ENCODE data around the gene COG2. TPM values are rescaled to one million over a fixed set of nuclear protein-coding genes. Genes with fewer than 3 reads are reported as not detected.

COG2 gene
- total RNA-seq, 1 donor, result 23.9 TPM

GRCh38 chr1:230658691-230659090 is 16.4 kb downstream of the COG2 start:
- H3K4me2 ChIP-seq (ENCODE audit: insufficient read depth, low read length), result no peak overlapping the region
- no peaks in the 10 kb centered on the region for H3K4me1 ChIP-seq (ENCODE audit: insufficient read depth, low read length)
- peaks cover 14% of the 10 kb centered on the region for H3K79me2 ChIP-seq (ENCODE audit: insufficient read depth, low read length)
- peaks cover 1% of the 10 kb centered on the region for H4K20me1 ChIP-seq (ENCODE audit: insufficient read depth, low read length)
- no peak for DNase-seq (ENCODE audit: insufficient read length, low spot score, missing footprints)
- no peaks in the 10 kb centered on the region for H3K9me3 ChIP-seq (ENCODE audit: low read depth, low read length)
- no peak overlapping the region for H3K27ac ChIP-seq (ENCODE audit: low read depth, low read length)
- H2AFZ ChIP-seq (ENCODE audit: low read length), result no peak overlapping the region
- no peak overlapping the region for H3K4me3 ChIP-seq (ENCODE audit: insufficient read depth, low read length)
- H3K36me3 ChIP-seq (ENCODE audit: insufficient read depth, low read length), result peaks cover 9% of the 10 kb centered on the region
- no peak for TF ChIP-seq CTCF (IDR thresholded peaks at IDR 0.05; ENCODE audit: extremely low read depth, low read depth, low read length)
- no peaks in the 10 kb centered on the region for H3K27me3 ChIP-seq (ENCODE audit: insufficient read depth, low read length)

- H3K4me1 ChIP-seq (ENCODE audit: insufficient read depth, low read length), result no peaks in the 10 kb centered on the region
- no peaks in the 10 kb centered on the region for H4K20me1 ChIP-seq (ENCODE audit: insufficient read depth, low read length)
- no peak overlapping the region for H3K27ac ChIP-seq (ENCODE audit: low read depth, low read length)
- no peak for DNase-seq (ENCODE audit: insufficient read length, low spot score, missing footprints)
- no peak for TF ChIP-seq CTCF (IDR thresholded peaks at IDR 0.05; ENCODE audit: extremely low read depth, low read depth, low read length)
- peaks cover 22% of the 10 kb centered on the region for H3K36me3 ChIP-seq (ENCODE audit: insufficient read depth, low read length)
- H3K27me3 ChIP-seq (ENCODE audit: insufficient read depth, low read length), result no peaks in the 10 kb centered on the region
- H3K79me2 ChIP-seq (ENCODE audit: insufficient read depth, low read length), result peaks cover 1% of the 10 kb centered on the region
- H3K9me3 ChIP-seq (ENCODE audit: low read depth, low read length), result no peaks in the 10 kb centered on the region
- H2AFZ ChIP-seq (ENCODE audit: low read length), result no peak overlapping the region
- H3K4me3 ChIP-seq (ENCODE audit: insufficient read depth, low read length), result no peak overlapping the region
- no peak overlapping the region for H3K4me2 ChIP-seq (ENCODE audit: insufficient read depth, low read length)
These were observed 19.7 kb downstream of the COG2 start for GRCh38 chr1:230661976-230662375.

- Histone ChIP-seq H3K4me1 (ENCODE audit: insufficient read depth, low read length) (no peaks in the 10 kb centered on the region), H2AFZ (ENCODE audit: low read length) (no peak overlapping the region), H4K20me1 (ENCODE audit: insufficient read depth, low read length) (no peaks in the 10 kb centered on the region), H3K4me3 (ENCODE audit: insufficient read depth, low read length) (no peak overlapping the region), H3K4me2 (ENCODE audit: insufficient read depth, low read length) (no peak overlapping the region), H3K36me3 (ENCODE audit: insufficient read depth, low read length) (peaks cover 37% of the 10 kb centered on the region), H3K79me2 (ENCODE audit: insufficient read depth, low read length) (no peaks in the 10 kb centered on the region), H3K9me3 (ENCODE audit: low read depth, low read length) (no peaks in the 10 kb centered on the region), H3K27ac (ENCODE audit: low read depth, low read length) (no peak overlapping the region), H3K27me3 (ENCODE audit: insufficient read depth, low read length) (no peaks in the 10 kb centered on the region)
- DNase-seq (ENCODE audit: insufficient read length, low spot score, missing footprints), result no peak
- TF ChIP-seq CTCF (IDR thresholded peaks at IDR 0.05; ENCODE audit: extremely low read depth, low read depth, low read length), result no peak
These were observed 25.9 kb downstream of the COG2 start for GRCh38 chr1:230668227-230668626.

GRCh38 chr1:230669543-230669942 is 27.3 kb downstream of the COG2 start:
- H3K27ac ChIP-seq (ENCODE audit: low read depth, low read length), result no peak overlapping the region
- H3K36me3 ChIP-seq (ENCODE audit: insufficient read depth, low read length), result peaks cover 38% of the 10 kb centered on the region
- H3K27me3 ChIP-seq (ENCODE audit: insufficient read depth, low read length), result no peaks in the 10 kb centered on the region
- no peaks in the 10 kb centered on the region for H3K79me2 ChIP-seq (ENCODE audit: insufficient read depth, low read length)
- no peak for TF ChIP-seq CTCF (IDR thresholded peaks at IDR 0.05; ENCODE audit: extremely low read depth, low read depth, low read length)
- H4K20me1 ChIP-seq (ENCODE audit: insufficient read depth, low read length), result no peaks in the 10 kb centered on the region
- no peak overlapping the region for H3K4me3 ChIP-seq (ENCODE audit: insufficient read depth, low read length)
- DNase-seq (ENCODE audit: insufficient read length, low spot score, missing footprints), result no peak
- H3K4me2 ChIP-seq (ENCODE audit: insufficient read depth, low read length), result no peak overlapping the region
- no peak overlapping the region for H2AFZ ChIP-seq (ENCODE audit: low read length)
- no peaks in the 10 kb centered on the region for H3K4me1 ChIP-seq (ENCODE audit: insufficient read depth, low read length)
- H3K9me3 ChIP-seq (ENCODE audit: low read depth, low read length), result no peaks in the 10 kb centered on the region

All from osteoblast (primary cell).